Measurements from ENCODE around the gene SLC35F4. TPM values are rescaled to one million over a fixed set of nuclear protein-coding genes. Genes with fewer than 3 reads are reported as not detected.

SLC35F4 gene
- total and polyA plus RNA-seq, 2 donors from 2014 or later: 0.30 TPM; not detected in 1

GRCh38 chr14:57846596-57846995 lies 19.3 kb downstream of the SLC35F4 start:
- no peak for FAIRE-seq
- Histone ChIP-seq H3K4me3 (ENCODE audit: low read length in 3 of 3) (no peak overlapping the region), H3K36me3 (ENCODE audit: control insufficient read depth in 2 of 3, insufficient read depth in 3 of 3, low read length in 3 of 3) (no peaks in the 10 kb centered on the region), H3K27me3 (ENCODE audit: control insufficient read depth, insufficient read depth, low read length) (no peaks in the 10 kb centered on the region), H3K4me1 (ENCODE audit: control insufficient read depth in 2 of 3, insufficient read depth in 2 of 3, low read depth in 1 of 3, low read length in 3 of 3) (no peaks in the 10 kb centered on the region), H3K9ac (ENCODE audit: low read length in 3 of 3) (no peak overlapping the region), H3K27ac (ENCODE audit: low read depth in 2 of 2, low read length in 2 of 2) (no peak overlapping the region), H3K9me3 (ENCODE audit: control insufficient read depth in 2 of 3, insufficient read depth in 1 of 3, low read length in 3 of 3) (no peaks in the 10 kb centered on the region)
- no peak for DNase-seq
- TF ChIP-seq, protein P1, sequence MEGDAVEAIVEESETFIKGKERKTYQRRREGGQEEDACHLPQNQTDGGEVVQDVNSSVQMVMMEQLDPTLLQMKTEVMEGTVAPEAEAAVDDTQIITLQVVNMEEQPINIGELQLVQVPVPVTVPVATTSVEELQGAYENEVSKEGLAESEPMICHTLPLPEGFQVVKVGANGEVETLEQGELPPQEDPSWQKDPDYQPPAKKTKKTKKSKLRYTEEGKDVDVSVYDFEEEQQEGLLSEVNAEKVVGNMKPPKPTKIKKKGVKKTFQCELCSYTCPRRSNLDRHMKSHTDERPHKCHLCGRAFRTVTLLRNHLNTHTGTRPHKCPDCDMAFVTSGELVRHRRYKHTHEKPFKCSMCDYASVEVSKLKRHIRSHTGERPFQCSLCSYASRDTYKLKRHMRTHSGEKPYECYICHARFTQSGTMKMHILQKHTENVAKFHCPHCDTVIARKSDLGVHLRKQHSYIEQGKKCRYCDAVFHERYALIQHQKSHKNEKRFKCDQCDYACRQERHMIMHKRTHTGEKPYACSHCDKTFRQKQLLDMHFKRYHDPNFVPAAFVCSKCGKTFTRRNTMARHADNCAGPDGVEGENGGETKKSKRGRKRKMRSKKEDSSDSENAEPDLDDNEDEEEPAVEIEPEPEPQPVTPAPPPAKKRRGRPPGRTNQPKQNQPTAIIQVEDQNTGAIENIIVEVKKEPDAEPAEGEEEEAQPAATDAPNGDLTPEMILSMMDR (IDR thresholded peaks at IDR 0.05; ENCODE audit: borderline replicate concordance, extremely low read depth, insufficient read depth): no peak
- intact Hi-C loops (cut with DNase I): no loop called here

DNA sequence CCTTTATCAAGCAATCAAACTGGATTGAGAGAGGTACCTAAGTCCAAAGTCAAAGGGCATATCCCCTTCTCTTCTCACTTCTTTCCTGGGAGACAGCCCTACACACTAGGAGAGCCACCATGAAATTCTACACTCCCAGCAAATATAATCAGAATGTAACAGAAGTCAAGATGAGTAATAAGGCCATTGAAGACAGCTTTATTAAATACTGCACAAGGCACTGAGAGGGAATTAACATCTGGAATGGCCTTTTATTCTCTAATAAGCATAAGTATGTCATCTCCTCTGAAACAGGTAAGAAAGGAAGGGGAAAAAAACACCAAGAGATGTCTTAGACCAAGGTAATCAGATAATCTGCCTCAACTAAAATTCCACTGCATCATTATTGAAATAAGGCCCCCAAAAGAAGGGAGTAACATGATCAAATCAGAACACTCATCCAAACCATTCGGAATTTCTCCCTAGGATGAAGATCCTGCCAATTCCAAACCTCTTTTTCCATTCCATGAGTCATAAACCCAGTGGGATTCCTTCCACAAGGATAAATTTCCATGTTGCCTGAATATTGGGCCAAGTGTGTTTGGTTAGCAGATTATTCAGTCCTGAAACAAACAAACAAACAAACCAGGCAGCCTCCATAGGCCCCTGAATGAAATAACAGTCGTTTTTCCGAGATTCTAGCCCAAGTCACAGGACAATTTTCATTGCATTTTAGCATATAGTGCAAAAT lies 19.9 kb downstream of the SLC35F4 start:
- no peaks in the 10 kb centered on the region for H3K4me1 ChIP-seq (ENCODE audit: control insufficient read depth in 2 of 3, insufficient read depth in 2 of 3, low read depth in 1 of 3, low read length in 3 of 3)
- intact Hi-C loops (cut with DNase I): no loop called here
- no peaks in the 10 kb centered on the region for H3K9me3 ChIP-seq (ENCODE audit: control insufficient read depth in 2 of 3, insufficient read depth in 1 of 3, low read length in 3 of 3)
- no peak overlapping the region for H3K4me3 ChIP-seq (ENCODE audit: low read length in 3 of 3)
- H3K36me3 ChIP-seq (ENCODE audit: control insufficient read depth in 2 of 3, insufficient read depth in 3 of 3, low read length in 3 of 3): no peaks in the 10 kb centered on the region
- FAIRE-seq (no peak), DNase-seq (no peak)
- TF ChIP-seq, protein P1 (IDR thresholded peaks at IDR 0.05; ENCODE audit: borderline replicate concordance, extremely low read depth, insufficient read depth): no peak
- H3K27ac ChIP-seq (ENCODE audit: low read depth in 2 of 2, low read length in 2 of 2): no peak overlapping the region
- no peak overlapping the region for H3K9ac ChIP-seq (ENCODE audit: low read length in 3 of 3)
- H3K27me3 ChIP-seq (ENCODE audit: control insufficient read depth, insufficient read depth, low read length): no peaks in the 10 kb centered on the region

DNA sequence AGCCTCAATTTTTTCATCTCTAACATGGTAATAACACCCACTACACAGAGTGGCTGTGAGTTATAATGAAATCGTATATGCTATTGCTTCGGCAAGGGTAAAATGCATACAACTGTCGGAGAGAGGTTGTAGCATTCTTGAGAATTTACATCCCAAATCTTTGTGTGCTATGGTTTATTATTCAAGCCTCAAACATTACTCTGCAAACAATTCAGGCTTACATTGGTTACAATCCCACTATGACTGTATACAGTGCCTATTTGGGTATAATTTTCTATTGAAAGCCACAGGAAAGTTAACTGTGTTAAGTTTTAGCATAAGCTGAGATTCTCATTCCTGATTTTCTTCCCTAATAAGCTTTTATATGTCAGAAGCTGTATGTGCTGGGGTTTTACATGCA lies 20.6 kb downstream of the SLC35F4 start:
- intact Hi-C loops (cut with DNase I): no loop called here
- Histone ChIP-seq H3K9ac (ENCODE audit: low read length in 3 of 3) (no peak overlapping the region), H3K4me1 (ENCODE audit: control insufficient read depth in 2 of 3, insufficient read depth in 2 of 3, low read depth in 1 of 3, low read length in 3 of 3) (no peaks in the 10 kb centered on the region), H3K9me3 (ENCODE audit: control insufficient read depth in 2 of 3, insufficient read depth in 1 of 3, low read length in 3 of 3) (no peaks in the 10 kb centered on the region), H3K4me3 (ENCODE audit: low read length in 3 of 3) (no peak overlapping the region), H3K27me3 (ENCODE audit: control insufficient read depth, insufficient read depth, low read length) (no peaks in the 10 kb centered on the region), H3K27ac (ENCODE audit: low read depth in 2 of 2, low read length in 2 of 2) (no peak overlapping the region), H3K36me3 (ENCODE audit: control insufficient read depth in 2 of 3, insufficient read depth in 3 of 3, low read length in 3 of 3) (no peaks in the 10 kb centered on the region)
- DNase-seq (no peak), FAIRE-seq (no peak)
- TF ChIP-seq, protein P1 (IDR thresholded peaks at IDR 0.05; ENCODE audit: borderline replicate concordance, extremely low read depth, insufficient read depth): no peak

DNA sequence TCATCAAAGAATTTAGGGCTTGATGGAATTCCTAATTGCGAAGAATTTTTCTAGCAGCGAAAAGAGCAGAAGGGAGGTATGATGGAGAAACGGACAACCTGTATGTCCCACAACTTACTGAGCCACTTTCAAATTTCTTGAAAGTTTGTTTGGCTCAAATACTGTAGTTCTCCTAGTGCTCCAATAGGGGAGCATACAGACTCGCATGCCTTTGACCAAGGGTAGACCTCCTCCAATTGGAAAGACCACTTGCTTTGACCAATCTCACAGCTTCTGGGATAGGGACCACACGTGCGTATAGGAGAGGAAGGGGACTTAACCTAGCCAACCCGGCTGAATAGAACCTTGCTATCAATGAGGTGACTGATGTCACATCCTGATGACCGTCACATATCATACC lies 28.6 kb downstream of the SLC35F4 start:
- H3K4me1 ChIP-seq (ENCODE audit: control insufficient read depth in 2 of 3, insufficient read depth in 2 of 3, low read depth in 1 of 3, low read length in 3 of 3): no peaks in the 10 kb centered on the region
- H3K9ac ChIP-seq (ENCODE audit: low read length in 3 of 3): no peak overlapping the region
- FAIRE-seq (no peak), DNase-seq (no peak)
- no peaks in the 10 kb centered on the region for H3K9me3 ChIP-seq (ENCODE audit: control insufficient read depth in 2 of 3, insufficient read depth in 1 of 3, low read length in 3 of 3)
- H3K27ac ChIP-seq (ENCODE audit: low read depth in 2 of 2, low read length in 2 of 2): no peak overlapping the region
- no peaks in the 10 kb centered on the region for H3K36me3 ChIP-seq (ENCODE audit: control insufficient read depth in 2 of 3, insufficient read depth in 3 of 3, low read length in 3 of 3)
- intact Hi-C loops (cut with DNase I): no loop called here
- no peaks in the 10 kb centered on the region for H3K27me3 ChIP-seq (ENCODE audit: control insufficient read depth, insufficient read depth, low read length)
- no peak overlapping the region for H3K4me3 ChIP-seq (ENCODE audit: low read length in 3 of 3)
- TF ChIP-seq, protein P1 (IDR thresholded peaks at IDR 0.05; ENCODE audit: borderline replicate concordance, extremely low read depth, insufficient read depth): no peak

Measured in kidney (tissue), 14 donors.